CD4-positive, alpha-beta memory T cell (primary cell): ENCODE results near the gene ITIH4. TPM values are rescaled to one million over a fixed set of nuclear protein-coding genes. Genes with fewer than 3 reads are reported as not detected.

Experiments
- CTCF ChIA-PET: fragments of 350-600 bp; sonication (Branson Sonifier 250); formaldehyde crosslinking; loops from one replicate; lab custom pipeline; 2021; ENCODE audit warnings: inconsistent platforms; ENCODE audit not compliant: partially characterized antibody; lab: Charles Lee
- POLR2A ChIA-PET: fragments of 350-600 bp; sonication (Branson Sonifier 250); formaldehyde crosslinking; loops from one replicate; lab custom pipeline; 2021; ENCODE audit not compliant: partially characterized antibody; lab: Charles Lee
- DNase-seq, 5 donors: peaks; one replicate each; pipeline versions ENCODE4 v3.0.0 to v3.0.0-alpha.2; 2020 to 2022; ENCODE audit warnings: mixed read lengths in 1 of 5
- H3K27ac ChIP-seq: one replicate; pipeline ENCODE4 v1.7.0; 2013; ENCODE audit warnings: low read depth, low read length
- H3K27me3 ChIP-seq: 2 replicates; pipeline ENCODE4 v1.7.0; 2013; ENCODE audit warnings: mild to moderate bottlenecking, low read length, moderate library complexity; ENCODE audit not compliant: insufficient read depth
- H3K36me3 ChIP-seq: 2 replicates; pipeline ENCODE4 v1.7.0; 2013; ENCODE audit warnings: mild to moderate bottlenecking, low read length, moderate library complexity; ENCODE audit not compliant: insufficient read depth
- H3K4me1 ChIP-seq: 2 replicates; pipeline ENCODE4 v1.7.0; 2013; ENCODE audit warnings: mild to moderate bottlenecking, low read length, moderate library complexity; ENCODE audit not compliant: insufficient read depth
- H3K4me3 ChIP-seq, 2 donors: one replicate each; pipeline ENCODE4 v1.7.0; 2013; ENCODE audit warnings: low read length in 2 of 2, mild to moderate bottlenecking in 1 of 2
- H3K9me3 ChIP-seq, 2 donors: one replicate each; pipeline ENCODE4 v1.7.0; 2013; ENCODE audit warnings: low read length in 2 of 2, control low read depth in 1 of 2; ENCODE audit not compliant: control insufficient read depth in 1 of 2
- H3K27ac Mint-ChIP-seq, 7 donors: one replicate each; pipeline ENCODE4 v1.8.0; 2020 to 2021; ENCODE audit warnings: mixed read lengths in 7 of 7, mild to moderate bottlenecking in 6 of 7, inconsistent platforms in 3 of 7, moderate library complexity in 3 of 7
- H3K27me3 Mint-ChIP-seq, 2 donors: one replicate each; pipeline ENCODE4 v1.8.0; 2020 to 2021; ENCODE audit warnings: mixed read lengths in 2 of 2
- H3K36me3 Mint-ChIP-seq, 2 donors: one replicate each; pipeline ENCODE4 v1.8.0; 2020 to 2021; ENCODE audit warnings: mixed read lengths in 2 of 2, inconsistent platforms in 1 of 2, mild to moderate bottlenecking in 1 of 2
- H3K4me1 Mint-ChIP-seq, 4 donors: one replicate each; pipeline ENCODE4 v1.8.0; 2020 to 2021; ENCODE audit warnings: mixed read lengths in 4 of 4, mild to moderate bottlenecking in 1 of 4
- H3K4me3 Mint-ChIP-seq, 8 donors: one replicate each; pipeline ENCODE4 v1.8.0; 2020 to 2021; ENCODE audit warnings: mixed read lengths in 8 of 8, mild to moderate bottlenecking in 7 of 8, moderate library complexity in 6 of 8, inconsistent platforms in 3 of 8
- H3K9me3 Mint-ChIP-seq, 8 donors: one replicate each; pipeline ENCODE4 v1.8.0; 2020 to 2021; ENCODE audit warnings: mixed read lengths in 8 of 8, mild to moderate bottlenecking in 5 of 8, inconsistent platforms in 3 of 8, moderate library complexity in 1 of 8
- intact Hi-C: fragments of 100-400 bp; cut with micrococcal nuclease; formaldehyde crosslinking; loops from one replicate; pipeline ENCODE4 v1.15.1; 2023
- polyA plus RNA-seq, 2 donors: library from polyadenylated mRNA; unstranded; fragments of 300-500 nt; fragmentation: Illumina TruSeq; gene quantifications; one replicate each; pipeline ENCODE4 v1.2.3, GENCODE V29; 2021
- total RNA-seq, 2 experiments: library from RNA; stranded (reverse); gene quantifications; one replicate each; pipeline ENCODE4 v1.2.3, GENCODE V29; 2021

The ITIH4 gene
- total and polyA plus RNA-seq, 4 experiments from 2014 or later: 0.07 to 50.7 (median 26.1) TPM

- peaks cover 20 to 34% (median 23%) of the 10 kb centered on the region in 4 donors for H3K4me1 Mint-ChIP-seq
- no peak overlapping the region for H3K27ac ChIP-seq
- no peaks in the 10 kb centered on the region for H3K27me3 Mint-ChIP-seq
- intact Hi-C loops: no loop called here
- H3K4me3 ChIP-seq: no peak overlapping the region
- POLR2A ChIA-PET: no interaction called here
- H3K36me3 Mint-ChIP-seq: peaks cover 14 to 22% of the 10 kb centered on the region in 2 donors
- CTCF ChIA-PET: interaction anchor here (0.8 to 1.1 kb wide), 2 partner anchors 12 to 15 kb away, joined by 3 read pairs; no protein-coding TSS in a partner anchor
- no peak overlapping the region for H3K4me3 Mint-ChIP-seq
- no peak overlapping the region for H3K27ac Mint-ChIP-seq
- peaks cover 4% of the 10 kb centered on the region for H3K36me3 ChIP-seq
- no peaks in the 10 kb centered on the region for H3K27me3 ChIP-seq
- H3K9me3 ChIP-seq: no peaks in the 10 kb centered on the region
- no peak for DNase-seq
- no peaks in the 10 kb centered on the region for H3K9me3 Mint-ChIP-seq
- H3K4me1 ChIP-seq: peaks cover 23% of the 10 kb centered on the region
Observed at GRCh38 chr3:52835766-52836470, 5.4 kb upstream of the ITIH4 start.

DNA sequence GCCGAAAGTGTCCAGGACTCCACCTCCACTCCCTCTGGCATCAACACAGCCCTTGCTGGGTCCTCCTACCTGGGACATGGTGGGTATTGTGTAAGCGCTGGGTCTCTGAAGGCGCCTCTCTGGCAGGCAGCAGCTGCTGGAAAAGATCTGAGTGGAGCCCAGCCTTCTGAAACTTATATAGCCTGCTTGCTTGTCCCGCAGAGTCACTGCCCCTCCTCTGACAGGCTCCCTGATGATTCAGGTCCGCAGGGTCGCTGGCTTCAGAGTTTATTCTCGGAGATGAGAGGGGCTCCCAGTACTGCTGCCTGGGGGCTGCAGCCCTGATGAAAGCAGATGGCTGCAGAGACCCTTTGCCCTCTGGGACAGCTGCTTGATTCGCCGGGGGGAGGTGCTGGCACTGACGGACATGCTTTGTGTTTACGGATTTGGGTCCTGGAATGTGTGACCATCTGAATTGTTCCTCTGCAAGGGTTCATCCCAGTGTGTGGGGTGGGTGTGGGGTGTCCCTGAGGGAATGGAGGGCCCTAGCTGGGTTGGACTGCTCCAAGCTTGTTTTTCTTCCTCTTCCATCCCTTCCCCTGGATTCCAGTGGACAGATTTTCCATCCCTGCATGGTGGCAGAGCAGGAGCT lies 4.5 kb upstream of the ITIH4 start, which contains the start of gene MUSTN1:
TSS of gene MUSTN1 (minus strand) at position 149 of the 631 bp plus-strand sequence. CDS start at position 78, 71 bp downstream.
- no peak for DNase-seq
- Mint-ChIP-seq H3K9me3 (no peaks in the 10 kb centered on the region), H3K27me3 (no peaks in the 10 kb centered on the region), H3K27ac (no peak within 1 kb of the TSS), H3K4me1 (peaks cover 19 to 27% (median 23%) of the 10 kb centered on the region in 4 donors), H3K4me3 (no peak within 1 kb of the TSS), H3K36me3 (peaks cover 8 to 14% of the 10 kb centered on the region in 2 donors)
- POLR2A ChIA-PET: no interaction called here
- Histone ChIP-seq H3K9me3 (no peaks in the 10 kb centered on the region), H3K27me3 (no peaks in the 10 kb centered on the region), H3K36me3 (peaks cover 3% of the 10 kb centered on the region), H3K4me3 (no peak within 1 kb of the TSS), H3K27ac (no peak within 1 kb of the TSS), H3K4me1 (peaks cover 23% of the 10 kb centered on the region)
- CTCF ChIA-PET: interaction anchor here (1.0 to 1.1 kb wide), 2 partner anchors 11 to 13 kb away, joined by 3 read pairs; no protein-coding TSS in a partner anchor
- intact Hi-C loops: no loop called here

DNA sequence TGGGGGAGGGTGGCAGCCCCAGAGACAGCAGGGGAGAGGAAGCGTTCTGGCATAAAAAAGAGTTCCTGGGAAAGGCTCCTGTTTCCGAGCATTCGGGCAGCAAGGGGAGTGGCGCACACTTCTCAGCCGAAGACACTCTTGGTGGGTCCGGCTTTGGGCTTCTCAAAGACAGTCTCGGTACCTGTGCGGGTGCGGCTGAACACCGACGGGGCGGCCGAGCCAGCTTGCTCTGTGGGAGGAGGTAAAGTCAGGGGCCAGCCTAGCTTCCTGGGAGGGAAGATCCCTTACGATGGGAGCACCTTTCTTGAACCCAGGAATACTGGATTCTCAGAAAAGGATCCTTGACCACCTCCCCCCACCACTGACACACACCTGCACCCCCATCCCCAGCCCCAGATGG lies 2.7 kb upstream of the ITIH4 start:
- POLR2A ChIA-PET: no interaction called here
- no peaks in the 10 kb centered on the region for H3K9me3 ChIP-seq

DNA sequence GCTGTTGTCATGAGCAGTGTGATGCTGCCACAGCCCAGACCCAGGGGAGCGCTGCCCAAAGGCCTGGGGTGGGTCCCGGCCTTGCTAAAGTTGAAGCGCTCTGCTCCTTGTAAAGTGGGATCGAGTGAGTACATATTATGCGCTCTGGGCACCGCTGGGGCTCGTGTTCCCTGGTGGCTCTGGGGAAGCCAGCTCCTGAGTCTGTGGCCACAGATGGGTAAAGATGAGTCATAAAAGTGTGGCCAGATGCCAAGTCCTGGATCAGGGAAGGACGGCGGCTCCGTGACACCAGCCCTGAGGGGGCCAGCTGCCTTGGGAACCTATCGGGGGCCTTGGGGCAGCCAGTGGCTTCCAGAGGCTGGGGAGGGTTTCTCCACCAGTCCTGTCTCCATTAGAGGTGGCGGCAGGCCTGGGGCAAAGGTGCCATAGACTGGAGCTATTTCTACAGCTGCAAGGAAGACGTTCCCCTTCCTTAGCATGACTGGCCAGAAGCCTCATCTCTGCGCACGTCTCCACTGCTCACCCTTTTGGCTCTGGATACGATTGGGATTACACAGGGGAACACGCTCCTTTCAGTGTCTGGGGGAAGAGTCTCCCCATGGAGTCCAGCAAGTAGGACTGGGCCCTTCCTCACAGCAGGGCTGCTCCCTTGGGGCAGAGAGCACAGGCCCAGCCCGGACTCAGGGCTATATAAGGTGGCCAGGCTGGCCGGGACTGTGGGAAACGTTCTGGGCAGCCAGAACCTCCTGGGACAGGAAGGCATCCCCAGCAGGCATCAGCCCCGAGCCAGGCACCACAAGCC lies 1.2 kb upstream of the ITIH4 start:
- Histone ChIP-seq H3K4me1 (no peaks in the 10 kb centered on the region), H3K4me3 (no peak overlapping the region), H3K36me3 (no peaks in the 10 kb centered on the region), H3K9me3 (no peaks in the 10 kb centered on the region), H3K27ac (no peak overlapping the region), H3K27me3 (no peaks in the 10 kb centered on the region)
- Mint-ChIP-seq H3K4me3 (no peak overlapping the region), H3K27ac (no peak overlapping the region), H3K36me3 (peaks cover 8% of the 10 kb centered on the region in 2 donors), H3K4me1 (peaks cover 0 to 1% (median 0%) of the 10 kb centered on the region in 4 donors), H3K9me3 (no peaks in the 10 kb centered on the region), H3K27me3 (no peaks in the 10 kb centered on the region)
- ChIA-PET POLR2A (no interaction called here), CTCF (no interaction called here)
- no peak for DNase-seq
- intact Hi-C loops: no loop called here

More for the DNA sequence above, 2.7 kb upstream of the ITIH4 start:
- H3K27ac ChIP-seq: no peak overlapping the region
- H3K4me3 ChIP-seq: no peak overlapping the region
- H3K9me3 Mint-ChIP-seq: no peaks in the 10 kb centered on the region
- H3K27me3 Mint-ChIP-seq: no peaks in the 10 kb centered on the region
- H3K36me3 Mint-ChIP-seq: peaks cover 8 to 11% of the 10 kb centered on the region in 2 donors
- CTCF ChIA-PET: no interaction called here
- intact Hi-C loops: no loop called here
- H3K4me1 ChIP-seq: peaks cover 9% of the 10 kb centered on the region
- H3K4me1 Mint-ChIP-seq: peaks cover 7 to 11% (median 9%) of the 10 kb centered on the region in 4 donors
- H3K4me3 Mint-ChIP-seq: no peak overlapping the region
- no peak overlapping the region for H3K27ac Mint-ChIP-seq
- no peak for DNase-seq
- H3K27me3 ChIP-seq: no peaks in the 10 kb centered on the region
- peaks cover 3% of the 10 kb centered on the region for H3K36me3 ChIP-seq

- POLR2A ChIA-PET: no interaction called here
- CTCF ChIA-PET: no interaction called here
- no peak overlapping the region for H3K27ac ChIP-seq
- peaks cover 6 to 8% of the 10 kb centered on the region in 2 donors for H3K36me3 Mint-ChIP-seq
- no peak overlapping the region for H3K4me3 Mint-ChIP-seq
- H3K4me3 ChIP-seq: no peak overlapping the region
- intact Hi-C loops: no loop called here
- no peaks in the 10 kb centered on the region for H3K27me3 ChIP-seq
- peak overlapping the region in 1 of 7 donors; percentile 46 for H3K27ac Mint-ChIP-seq
- H3K4me1 Mint-ChIP-seq: peaks cover 0 to 1% (median 0%) of the 10 kb centered on the region in 4 donors
- H3K9me3 Mint-ChIP-seq: no peaks in the 10 kb centered on the region
- no peaks in the 10 kb centered on the region for H3K36me3 ChIP-seq
- H3K9me3 ChIP-seq: no peaks in the 10 kb centered on the region
- no peaks in the 10 kb centered on the region for H3K27me3 Mint-ChIP-seq
- no peak for DNase-seq
- H3K4me1 ChIP-seq: no peaks in the 10 kb centered on the region
Observed at GRCh38 chr3:52829906-52830463, 487 bp downstream of the ITIH4 start.

DNA sequence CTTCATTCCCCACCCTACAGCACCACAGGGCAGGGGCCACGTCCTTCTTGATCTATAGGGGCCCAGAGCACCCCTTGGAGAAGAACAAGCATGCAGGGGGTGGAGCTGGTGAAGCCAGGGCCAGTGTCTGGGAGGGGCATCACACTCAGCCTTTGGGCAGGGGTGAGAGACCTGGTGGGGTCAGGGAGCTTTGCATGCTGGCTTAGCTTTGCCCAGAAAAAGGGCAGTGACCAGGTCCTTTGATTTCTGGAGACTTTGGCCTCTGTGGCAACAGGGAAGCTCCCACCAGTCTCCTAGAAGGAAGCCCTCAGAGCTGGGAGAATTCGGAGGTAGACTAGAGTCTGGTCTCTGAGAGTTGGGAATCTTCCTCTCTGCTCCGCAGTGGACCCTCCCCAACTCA lies 990 bp downstream of the ITIH4 start:
- Histone ChIP-seq H3K27me3 (no peaks in the 10 kb centered on the region), H3K4me1 (no peaks in the 10 kb centered on the region), H3K36me3 (no peaks in the 10 kb centered on the region), H3K9me3 (no peaks in the 10 kb centered on the region), H3K4me3 (no peak overlapping the region), H3K27ac (no peak overlapping the region)
- intact Hi-C loops: no loop called here
- no peaks in the 10 kb centered on the region for H3K9me3 Mint-ChIP-seq
- H3K4me1 Mint-ChIP-seq: peaks cover 0 to 1% (median 0%) of the 10 kb centered on the region in 4 donors
- H3K4me3 Mint-ChIP-seq: no peak overlapping the region
- no peaks in the 10 kb centered on the region for H3K27me3 Mint-ChIP-seq
- ChIA-PET POLR2A (no interaction called here), CTCF (interaction anchor here (1.2 kb wide), 1 partner anchor 8 kb away, joined by 3 read pairs; no protein-coding TSS in a partner anchor)
- no peak overlapping the region for H3K27ac Mint-ChIP-seq
- peaks cover 5 to 7% of the 10 kb centered on the region in 2 donors for H3K36me3 Mint-ChIP-seq
- no peak for DNase-seq
